ENCODE measurements around the gene CACNA2D3. TPM values are rescaled to one million over a fixed set of nuclear protein-coding genes. Genes with fewer than 3 reads are reported as not detected.

The CACNA2D3 gene
- total and polyA plus RNA-seq, 12 donors = 0.51 to 43.5 (median 19.3) TPM

- no peak for TF ChIP-seq CTCF (IDR thresholded peaks at IDR 0.05)
- 63 to 66% methylated on average over 6 of the region's 6 CpGs for WGBS, 2 donors
- no peak for DNase-seq
- Histone ChIP-seq H3K4me3 (no peak overlapping the region), H3K9me3 (no peaks in the 10 kb centered on the region), H3K27me3 (no peaks in the 10 kb centered on the region), H3K4me1 (peaks cover 0 to 14% (median 7%) of the 10 kb centered on the region in 9 donors), H3K27ac (no peak overlapping the region), H3K36me3 (no peaks in the 10 kb centered on the region)
- ATAC-seq = peak in 5 of 8 donors; percentile 27 to 84 (median 55)
- intact Hi-C loops (cut with DNase I) = loop anchor here in 8 of 10 donors (5.0 to 10.0 kb wide), 3 partner anchors 229 to 431 kb away; no protein-coding TSS in a partner anchor
Measured at GRCh38 chr3:54376142-54376807, 253.9 kb downstream of the CACNA2D3 start.

- intact Hi-C loops (cut with DNase I) = loop anchor here in 8 of 10 donors (5.0 to 10.0 kb wide), 3 partner anchors 230 to 432 kb away; no protein-coding TSS in a partner anchor
Measured at GRCh38 chr3:54376939-54377578, 254.7 kb downstream of the CACNA2D3 start.

GRCh38 chr3:54378184-54378583 lies 255.8 kb downstream of the CACNA2D3 start:
- 79 to 82% methylated on average over 5 of the region's 5 CpGs for WGBS, 2 donors
- no peak for TF ChIP-seq CTCF (IDR thresholded peaks at IDR 0.05)
- no peaks in the 10 kb centered on the region for H3K27me3 ChIP-seq
- DNase-seq (no peak), ATAC-seq (no peak)
- H3K9me3 ChIP-seq = no peaks in the 10 kb centered on the region
- no peak overlapping the region for H3K4me3 ChIP-seq
- H3K4me1 ChIP-seq = peaks cover 0 to 14% (median 7%) of the 10 kb centered on the region in 9 donors
- intact Hi-C loops (cut with DNase I) = loop anchor here in 8 of 10 donors (5.0 to 10.0 kb wide), 3 partner anchors 231 to 433 kb away; no protein-coding TSS in a partner anchor
- H3K36me3 ChIP-seq = no peaks in the 10 kb centered on the region
- H3K27ac ChIP-seq = no peak overlapping the region

More at GRCh38 chr3:54376939-54377578, 254.7 kb downstream of the CACNA2D3 start:
- H3K27ac ChIP-seq = no peak overlapping the region
- H3K36me3 ChIP-seq = no peaks in the 10 kb centered on the region
- H3K4me1 ChIP-seq = peaks cover 0 to 14% (median 7%) of the 10 kb centered on the region in 9 donors
- no peak overlapping the region for H3K4me3 ChIP-seq
- peak in 2 of 8 donors; percentile 29 to 63 for ATAC-seq
- 47 to 51% methylated on average over 4 of the region's 4 CpGs for WGBS, 2 donors
- no peaks in the 10 kb centered on the region for H3K9me3 ChIP-seq
- TF ChIP-seq CTCF (IDR thresholded peaks at IDR 0.05) = no peak
- no peak for DNase-seq
- no peaks in the 10 kb centered on the region for H3K27me3 ChIP-seq

GRCh38 chr3:54384279-54384678 lies 261.9 kb downstream of the CACNA2D3 start:
- ATAC-seq (no peak), DNase-seq (no peak)
- no peak overlapping the region for H3K27ac ChIP-seq
- intact Hi-C loops (cut with DNase I) = no loop called here
- no peak for TF ChIP-seq CTCF (IDR thresholded peaks at IDR 0.05)
- H3K9me3 ChIP-seq = no peaks in the 10 kb centered on the region
- WGBS, 2 donors = 62 to 81% methylated on average over 1 of the region's 1 CpG
- no peaks in the 10 kb centered on the region for H3K4me1 ChIP-seq
- H3K4me3 ChIP-seq = no peak overlapping the region
- peaks cover 0 to 3% (median 0%) of the 10 kb centered on the region in 7 donors for H3K27me3 ChIP-seq
- no peaks in the 10 kb centered on the region for H3K36me3 ChIP-seq
